Measurements from ENCODE around the gene GNB1L.

- TF ChIP-seq EZH2 (IDR thresholded peaks at IDR 0.05; ENCODE audit: insufficient read depth, poor library complexity, severe bottlenecking) = no peak
- no peak for TF ChIP-seq EZH2phosphoT487 (IDR thresholded peaks at IDR 0.05; ENCODE audit: insufficient read depth, low read depth)
Measured at GRCh38 chr22:19873138-19873959, 18.7 kb upstream of the GNB1L start.

Measured in GM23248 (cell line).